ENCODE data around the gene DOCK4.

Gene DOCK4

GRCh38 chr7:111953611-111954010, 252.6 kb downstream of the DOCK4 start:
- Histone ChIP-seq H3K4me3 (ENCODE audit: low read depth, low read length) (no peak overlapping the region), H3K9me3 (no peaks in the 10 kb centered on the region), H3K27me3 (no peaks in the 10 kb centered on the region), H3K4me1 (no peaks in the 10 kb centered on the region; the same call in 1 of the 2 replicates), H3K36me3 (no peaks in the 10 kb centered on the region)
- peak; percentile 54 for TF ChIP-seq CTCF (IDR thresholded peaks at IDR 0.05; ENCODE audit: low read depth, low read length)
- peak; percentile 20 for DNase-seq

GRCh38 chr7:111952783-111953182, 253.4 kb downstream of the DOCK4 start:
- Histone ChIP-seq H3K4me1 (no peaks in the 10 kb centered on the region; the same call in 1 of the 2 replicates), H3K27me3 (no peaks in the 10 kb centered on the region), H3K36me3 (no peaks in the 10 kb centered on the region), H3K9me3 (no peaks in the 10 kb centered on the region), H3K4me3 (ENCODE audit: low read depth, low read length) (no peak overlapping the region)
- no peak for TF ChIP-seq CTCF (IDR thresholded peaks at IDR 0.05; ENCODE audit: low read depth, low read length)
- no peak for DNase-seq

- Histone ChIP-seq H3K9me3 (no peaks in the 10 kb centered on the region), H3K4me3 (ENCODE audit: low read depth, low read length) (no peak overlapping the region), H3K36me3 (no peaks in the 10 kb centered on the region), H3K27me3 (no peaks in the 10 kb centered on the region), H3K4me1 (no peaks in the 10 kb centered on the region; the same call in 1 of the 2 replicates)
- TF ChIP-seq CTCF (IDR thresholded peaks at IDR 0.05; ENCODE audit: low read depth, low read length), result no peak
- DNase-seq, result no peak
Measured at GRCh38 chr7:111951052-111951451, 255.1 kb downstream of the DOCK4 start.

- no peak overlapping the region for H3K4me3 ChIP-seq (ENCODE audit: low read depth, low read length)
- no peaks in the 10 kb centered on the region for H3K9me3 ChIP-seq
- DNase-seq, result no peak
- H3K4me1 ChIP-seq, result no peaks in the 10 kb centered on the region
- no peaks in the 10 kb centered on the region for H3K36me3 ChIP-seq
- H3K27me3 ChIP-seq, result no peaks in the 10 kb centered on the region
- TF ChIP-seq CTCF (IDR thresholded peaks at IDR 0.05; ENCODE audit: low read depth, low read length), result no peak
Measured at GRCh38 chr7:111942450-111943081, 263.6 kb downstream of the DOCK4 start.

- H3K36me3 ChIP-seq, result no peaks in the 10 kb centered on the region
- H3K4me3 ChIP-seq (ENCODE audit: low read depth, low read length), result no peak overlapping the region
- DNase-seq, result no peak
- no peaks in the 10 kb centered on the region for H3K4me1 ChIP-seq
- H3K27me3 ChIP-seq, result no peaks in the 10 kb centered on the region
- H3K9me3 ChIP-seq, result no peaks in the 10 kb centered on the region
- no peak for TF ChIP-seq CTCF (IDR thresholded peaks at IDR 0.05; ENCODE audit: low read depth, low read length)
Measured at GRCh38 chr7:111937163-111937562, 269.0 kb downstream of the DOCK4 start.

- no peaks in the 10 kb centered on the region for H3K36me3 ChIP-seq
- no peak for DNase-seq
- H3K4me1 ChIP-seq, result no peaks in the 10 kb centered on the region; the same call in 1 of the 2 replicates
- no peak for TF ChIP-seq CTCF (IDR thresholded peaks at IDR 0.05; ENCODE audit: low read depth, low read length)
- no peaks in the 10 kb centered on the region for H3K27me3 ChIP-seq
- H3K4me3 ChIP-seq (ENCODE audit: low read depth, low read length), result no peak overlapping the region
- no peaks in the 10 kb centered on the region for H3K9me3 ChIP-seq
Measured at GRCh38 chr7:111933609-111934008, 272.6 kb downstream of the DOCK4 start.

Measured in BE2C (cell line).